CD4-positive, alpha-beta memory T cell (primary cell): ENCODE measurements around the gene DGKE. TPM values are rescaled to one million over a fixed set of nuclear protein-coding genes. Genes with fewer than 3 reads are reported as not detected.

Experiments
- CTCF ChIA-PET: fragments of 350-600 bp; sonication (Branson Sonifier 250); formaldehyde crosslinking; loops from one replicate; lab custom pipeline; 2021; ENCODE audit warnings: inconsistent platforms; ENCODE audit not compliant: partially characterized antibody; lab: Charles Lee
- POLR2A ChIA-PET: fragments of 350-600 bp; sonication (Branson Sonifier 250); formaldehyde crosslinking; loops from one replicate; lab custom pipeline; 2021; ENCODE audit not compliant: partially characterized antibody; lab: Charles Lee
- DNase-seq, 5 donors: peaks; one replicate each; pipeline versions ENCODE4 v3.0.0 to v3.0.0-alpha.2; 2020 to 2022; ENCODE audit warnings: mixed read lengths in 1 of 5
- H3K27ac ChIP-seq: one replicate; pipeline ENCODE4 v1.7.0; 2013; ENCODE audit warnings: low read depth, low read length
- H3K27me3 ChIP-seq: 2 replicates; pipeline ENCODE4 v1.7.0; 2013; ENCODE audit warnings: mild to moderate bottlenecking, low read length, moderate library complexity; ENCODE audit not compliant: insufficient read depth
- H3K36me3 ChIP-seq: 2 replicates; pipeline ENCODE4 v1.7.0; 2013; ENCODE audit warnings: mild to moderate bottlenecking, low read length, moderate library complexity; ENCODE audit not compliant: insufficient read depth
- H3K4me1 ChIP-seq: 2 replicates; pipeline ENCODE4 v1.7.0; 2013; ENCODE audit warnings: mild to moderate bottlenecking, low read length, moderate library complexity; ENCODE audit not compliant: insufficient read depth
- H3K4me3 ChIP-seq, 2 donors: one replicate each; pipeline ENCODE4 v1.7.0; 2013; ENCODE audit warnings: low read length in 2 of 2, mild to moderate bottlenecking in 1 of 2
- H3K9me3 ChIP-seq, 2 donors: one replicate each; pipeline ENCODE4 v1.7.0; 2013; ENCODE audit warnings: low read length in 2 of 2, control low read depth in 1 of 2; ENCODE audit not compliant: control insufficient read depth in 1 of 2
- H3K27ac Mint-ChIP-seq, 7 donors: one replicate each; pipeline ENCODE4 v1.8.0; 2020 to 2021; ENCODE audit warnings: mixed read lengths in 7 of 7, mild to moderate bottlenecking in 6 of 7, inconsistent platforms in 3 of 7, moderate library complexity in 3 of 7
- H3K27me3 Mint-ChIP-seq, 2 donors: one replicate each; pipeline ENCODE4 v1.8.0; 2020 to 2021; ENCODE audit warnings: mixed read lengths in 2 of 2
- H3K36me3 Mint-ChIP-seq, 2 donors: one replicate each; pipeline ENCODE4 v1.8.0; 2020 to 2021; ENCODE audit warnings: mixed read lengths in 2 of 2, inconsistent platforms in 1 of 2, mild to moderate bottlenecking in 1 of 2
- H3K4me1 Mint-ChIP-seq, 4 donors: one replicate each; pipeline ENCODE4 v1.8.0; 2020 to 2021; ENCODE audit warnings: mixed read lengths in 4 of 4, mild to moderate bottlenecking in 1 of 4
- H3K4me3 Mint-ChIP-seq, 8 donors: one replicate each; pipeline ENCODE4 v1.8.0; 2020 to 2021; ENCODE audit warnings: mixed read lengths in 8 of 8, mild to moderate bottlenecking in 7 of 8, moderate library complexity in 6 of 8, inconsistent platforms in 3 of 8
- H3K9me3 Mint-ChIP-seq, 8 donors: one replicate each; pipeline ENCODE4 v1.8.0; 2020 to 2021; ENCODE audit warnings: mixed read lengths in 8 of 8, mild to moderate bottlenecking in 5 of 8, inconsistent platforms in 3 of 8, moderate library complexity in 1 of 8
- intact Hi-C: fragments of 100-400 bp; cut with micrococcal nuclease; formaldehyde crosslinking; loops from one replicate; pipeline ENCODE4 v1.15.1; 2023
- polyA plus RNA-seq, 2 donors: library from polyadenylated mRNA; unstranded; fragments of 300-500 nt; fragmentation: Illumina TruSeq; gene quantifications; one replicate each; pipeline ENCODE4 v1.2.3, GENCODE V29; 2021
- total RNA-seq, 2 experiments: library from RNA; stranded (reverse); gene quantifications; one replicate each; pipeline ENCODE4 v1.2.3, GENCODE V29; 2021

The DGKE gene
- total and polyA plus RNA-seq, 4 experiments from 2014 or later = 4.3 to 37.7 (median 21.9) TPM

- Mint-ChIP-seq H3K36me3 (peaks cover 70 to 88% of the 10 kb centered on the region in 2 donors), H3K27me3 (no peaks in the 10 kb centered on the region), H3K9me3 (no peaks in the 10 kb centered on the region), H3K4me1 (peaks cover 0 to 7% (median 4%) of the 10 kb centered on the region in 4 donors), H3K27ac (no peak overlapping the region), H3K4me3 (no peak overlapping the region)
- ChIA-PET POLR2A (no interaction called here), CTCF (interaction anchor here (2.4 kb wide), 1 partner anchor 10 kb away, joined by 5 read pairs; no protein-coding TSS in a partner anchor)
- Histone ChIP-seq H3K27ac (no peak overlapping the region), H3K4me1 (no peaks in the 10 kb centered on the region), H3K9me3 (no peaks in the 10 kb centered on the region), H3K4me3 (no peak overlapping the region), H3K36me3 (peaks cover 96% of the 10 kb centered on the region), H3K27me3 (no peaks in the 10 kb centered on the region)
- no peak for DNase-seq
- intact Hi-C loops = no loop called here
Observed at GRCh38 chr17:56899403-56899802, 65.5 kb downstream of the DGKE start.

- Histone ChIP-seq H3K36me3 (peaks cover 84% of the 10 kb centered on the region), H3K4me3 (no peak overlapping the region), H3K27ac (no peak overlapping the region), H3K27me3 (no peaks in the 10 kb centered on the region), H3K4me1 (no peaks in the 10 kb centered on the region), H3K9me3 (no peaks in the 10 kb centered on the region)
- H3K27me3 Mint-ChIP-seq = no peaks in the 10 kb centered on the region
- peak overlapping the region in 2 of 7 donors; percentile 16 to 24 for H3K27ac Mint-ChIP-seq
- POLR2A ChIA-PET = interaction anchor here (2.3 to 3.9 kb wide), 2 partner anchors 8 to 12 kb away, joined by 5 to 14 read pairs; partner anchors contain the start of gene TRIM25
- H3K4me1 Mint-ChIP-seq = peaks cover 6 to 14% (median 8%) of the 10 kb centered on the region in 4 donors
- H3K36me3 Mint-ChIP-seq = peaks cover 70 to 83% of the 10 kb centered on the region in 2 donors
- intact Hi-C loops = no loop called here
- no peak for DNase-seq
- CTCF ChIA-PET = interaction anchor here (0.7 to 1.4 kb wide), 3 partner anchors 9 to 37 kb away, joined by 3 to 6 read pairs (median 3); no protein-coding TSS in a partner anchor
- no peaks in the 10 kb centered on the region for H3K9me3 Mint-ChIP-seq
- H3K4me3 Mint-ChIP-seq = no peak overlapping the region
Observed at GRCh38 chr17:56902348-56902747, 68.4 kb downstream of the DGKE start.

- POLR2A ChIA-PET = interaction anchor here (0.6 to 3.9 kb wide), 3 partner anchors 10 to 411 kb away, joined by 3 to 14 read pairs (median 5); partner anchors contain the start of gene TRIM25
- H3K27ac Mint-ChIP-seq = no peak overlapping the region
- CTCF ChIA-PET = interaction anchor here (2.1 kb wide), 1 partner anchor 84 kb away, joined by 8 read pairs; no protein-coding TSS in a partner anchor
Observed at GRCh38 chr17:56903560-56903959, 69.6 kb downstream of the DGKE start.

GRCh38 chr17:56908001-56908542 lies 74.1 kb downstream of the DGKE start:
- H3K27ac ChIP-seq = no peak overlapping the region

More at GRCh38 chr17:56903560-56903959, 69.6 kb downstream of the DGKE start:
- Histone ChIP-seq H3K27me3 (no peaks in the 10 kb centered on the region), H3K4me3 (no peak overlapping the region), H3K4me1 (peaks cover 10% of the 10 kb centered on the region), H3K27ac (no peak overlapping the region), H3K9me3 (no peaks in the 10 kb centered on the region), H3K36me3 (peaks cover 79% of the 10 kb centered on the region)
- Mint-ChIP-seq H3K36me3 (peaks cover 70 to 83% of the 10 kb centered on the region in 2 donors), H3K27me3 (no peaks in the 10 kb centered on the region), H3K4me1 (peaks cover 12 to 23% (median 18%) of the 10 kb centered on the region in 4 donors), H3K9me3 (no peaks in the 10 kb centered on the region), H3K4me3 (no peak overlapping the region)
- intact Hi-C loops = no loop called here
- no peak for DNase-seq

GRCh38 chr17:56909742-56910508 lies 76.0 kb downstream of the DGKE start:
- Histone ChIP-seq H3K9me3 (no peaks in the 10 kb centered on the region), H3K4me3 (no peak overlapping the region), H3K27me3 (no peaks in the 10 kb centered on the region), H3K36me3 (peaks cover 19% of the 10 kb centered on the region), H3K4me1 (peaks cover 54% of the 10 kb centered on the region), H3K27ac (no peak overlapping the region)
- H3K27ac Mint-ChIP-seq = peak overlapping the region; percentile 58 to 83 (median 76)
- DNase-seq = no peak
- H3K27me3 Mint-ChIP-seq = no peaks in the 10 kb centered on the region
- no peaks in the 10 kb centered on the region for H3K9me3 Mint-ChIP-seq
- POLR2A ChIA-PET = interaction anchor here (1.7 kb wide), 1 partner anchor 75 kb away, joined by 6 read pairs; the partner anchor contains the start of gene DGKE
- intact Hi-C loops = no loop called here
- CTCF ChIA-PET = interaction anchor here (0.6 to 2.8 kb wide), 5 partner anchors 10 to 90 kb away, joined by 3 to 10 read pairs (median 5); no protein-coding TSS in a partner anchor
- peaks cover 47 to 67% (median 50%) of the 10 kb centered on the region in 4 donors for H3K4me1 Mint-ChIP-seq
- peak overlapping the region in 7 of 8 donors; percentile 2 to 88 (median 47) for H3K4me3 Mint-ChIP-seq
- H3K36me3 Mint-ChIP-seq = peaks cover 25 to 52% of the 10 kb centered on the region in 2 donors

More at GRCh38 chr17:56908001-56908542, 74.1 kb downstream of the DGKE start:
- Histone ChIP-seq H3K27me3 (no peaks in the 10 kb centered on the region), H3K36me3 (peaks cover 38% of the 10 kb centered on the region), H3K4me3 (no peak overlapping the region), H3K4me1 (peaks cover 47% of the 10 kb centered on the region), H3K9me3 (no peaks in the 10 kb centered on the region)
- no peaks in the 10 kb centered on the region for H3K27me3 Mint-ChIP-seq
- DNase-seq = peak in 3 of 5 donors; percentile 15 to 28 (median 24)
- intact Hi-C loops = no loop called here
- peaks cover 44 to 59% (median 50%) of the 10 kb centered on the region in 4 donors for H3K4me1 Mint-ChIP-seq
- ChIA-PET CTCF (interaction anchor here (1.0 to 2.8 kb wide), 2 partner anchors 18 to 88 kb away, joined by 3 to 10 read pairs; no protein-coding TSS in a partner anchor), POLR2A (interaction anchor here (1.5 kb wide), 1 partner anchor 72 kb away, joined by 4 read pairs; no protein-coding TSS in a partner anchor)
- H3K27ac Mint-ChIP-seq = peak overlapping the region; percentile 73 to 91 (median 84)
- peaks cover 41 to 60% of the 10 kb centered on the region in 2 donors for H3K36me3 Mint-ChIP-seq
- H3K4me3 Mint-ChIP-seq = peak overlapping the region in 4 of 8 donors; percentile 11 to 66 (median 35)
- no peaks in the 10 kb centered on the region for H3K9me3 Mint-ChIP-seq

- peaks cover 24 to 51% of the 10 kb centered on the region in 2 donors for H3K36me3 Mint-ChIP-seq
- H3K9me3 Mint-ChIP-seq = no peaks in the 10 kb centered on the region
- peaks cover 51 to 68% (median 54%) of the 10 kb centered on the region in 4 donors for H3K4me1 Mint-ChIP-seq
- POLR2A ChIA-PET = interaction anchor here (0.8 to 1.7 kb wide), 2 partner anchors 76 kb away, joined by 4 to 6 read pairs; partner anchors contain the start of gene DGKE
- Histone ChIP-seq H3K36me3 (peaks cover 19% of the 10 kb centered on the region), H3K4me1 (peaks cover 57% of the 10 kb centered on the region), H3K4me3 (no peak overlapping the region), H3K9me3 (no peaks in the 10 kb centered on the region), H3K27me3 (no peaks in the 10 kb centered on the region), H3K27ac (no peak overlapping the region)
- CTCF ChIA-PET = interaction anchor here (1.0 to 2.8 kb wide), 5 partner anchors 8 to 91 kb away, joined by 3 to 10 read pairs (median 4); no protein-coding TSS in a partner anchor
- intact Hi-C loops = no loop called here
- no peaks in the 10 kb centered on the region for H3K27me3 Mint-ChIP-seq
- H3K27ac Mint-ChIP-seq = peak overlapping the region; percentile 64 to 83 (median 76)
- peak overlapping the region in 7 of 8 donors; percentile 17 to 88 (median 80) for H3K4me3 Mint-ChIP-seq
- no peak for DNase-seq
Observed at GRCh38 chr17:56910509-56911235, 76.7 kb downstream of the DGKE start.
